HepG2 (cell line): ENCODE results near the gene KIF22. TPM values are rescaled to one million over a fixed set of nuclear protein-coding genes. Genes with fewer than 3 reads are reported as not detected.

ENCODE experiments used
- CAMTA2 ChIP-seq: sonication (generic); formaldehyde crosslinking; IDR thresholded peaks from 2 replicates; pipeline ENCODE4 v1.4.0; 2020; ENCODE audit warnings: mild to moderate bottlenecking, missing genetic modification reagents, borderline replicate concordance
- CENPBD1 ChIP-seq: sonication (generic); formaldehyde crosslinking; IDR thresholded peaks from 2 replicates; pipeline ENCODE4 v1.8.0; 2022; ENCODE audit warnings: missing genetic modification reagents, low read depth, mild to moderate bottlenecking, borderline replicate concordance
- ELF1 ChIP-seq: sonication (generic); formaldehyde crosslinking; IDR thresholded peaks from 2 replicates; pipeline ENCODE4 v1.4.0; 2020; ENCODE audit warnings: missing genetic modification reagents
- IRF1 ChIP-seq: sonication (generic); formaldehyde crosslinking; IDR thresholded peaks from 2 replicates; pipeline ENCODE4 v1.4.0; 2020; ENCODE audit warnings: low read depth, mild to moderate bottlenecking, missing genetic modification reagents
- MEIS1 ChIP-seq: sonication (generic); formaldehyde crosslinking; IDR thresholded peaks from 2 replicates; pipeline ENCODE4 v1.9.0; 2021; ENCODE audit warnings: mild to moderate bottlenecking, missing genetic modification reagents, moderate library complexity, borderline replicate concordance
- MIXL1 ChIP-seq: IDR thresholded peaks from 2 replicates; pipeline ENCODE4 v1.6.1; 2016
- NFE2 ChIP-seq: sonication (generic); formaldehyde crosslinking; IDR thresholded peaks from 2 replicates; pipeline ENCODE4 v1.4.0; 2020; ENCODE audit warnings: missing genetic modification reagents
- NFYC ChIP-seq: IDR thresholded peaks from 2 replicates; pipeline ENCODE4 v1.6.1; 2016; ENCODE audit warnings: missing genetic modification reagents, missing compliant biosample characterization
- SAFB2 ChIP-seq: sonication (generic); formaldehyde crosslinking; IDR thresholded peaks from 2 replicates; pipeline ENCODE4 v1.5.1; 2020; ENCODE audit warnings: missing genetic modification reagents, low read depth, mild to moderate bottlenecking, borderline replicate concordance
- SKI ChIP-seq: fragments of 450-650 bp; IDR thresholded peaks from one replicate; pipeline ENCODE4 v1.6.1; 2018; ENCODE audit warnings: mild to moderate bottlenecking; ENCODE audit not compliant: partially characterized antibody
- ZBTB1 ChIP-seq: sonication (generic); formaldehyde crosslinking; IDR thresholded peaks from 2 replicates; pipeline ENCODE4 v1.4.0; 2020; ENCODE audit warnings: missing genetic modification reagents, borderline replicate concordance
- ZBTB37 ChIP-seq: sonication (generic); formaldehyde crosslinking; IDR thresholded peaks from 2 replicates; pipeline ENCODE4 v1.4.0; 2020; ENCODE audit warnings: mild to moderate bottlenecking, missing genetic modification reagents
- ZNF138 ChIP-seq: sonication (generic); formaldehyde crosslinking; IDR thresholded peaks from 2 replicates; pipeline ENCODE4 v1.5.0; 2020; ENCODE audit warnings: mild to moderate bottlenecking, low read depth, missing genetic modification reagents
- ZNF318 ChIP-seq: sonication (generic); formaldehyde crosslinking; IDR thresholded peaks from 2 replicates; pipeline ENCODE4 v1.4.0; 2020; ENCODE audit warnings: mild to moderate bottlenecking, missing genetic modification reagents
- ZNF570 ChIP-seq: sonication (generic); formaldehyde crosslinking; IDR thresholded peaks from 2 replicates; pipeline ENCODE4 v1.4.0; 2020; ENCODE audit warnings: mild to moderate bottlenecking, missing genetic modification reagents, borderline replicate concordance
- ZNF724P ChIP-seq: sonication (generic); formaldehyde crosslinking; IDR thresholded peaks from 2 replicates; pipeline ENCODE4 v1.8.0; 2022; ENCODE audit warnings: missing genetic modification reagents, borderline replicate concordance
- ZNF772 ChIP-seq: sonication (generic); formaldehyde crosslinking; IDR thresholded peaks from 2 replicates; pipeline ENCODE4 v1.5.0; 2020; ENCODE audit warnings: mild to moderate bottlenecking, missing genetic modification reagents
- ZNF780A ChIP-seq: sonication (generic); formaldehyde crosslinking; IDR thresholded peaks from 2 replicates; pipeline ENCODE4 v1.8.0; 2022; ENCODE audit warnings: mild to moderate bottlenecking, missing genetic modification reagents, moderate library complexity
- polyA plus RNA-seq, 8 experiments: library from polyadenylated mRNA; depleted of rRNA in 3 of 8; stranded (reverse) in 7 of 8; unstranded in 1 of 8; fragments of >200 nt; fragmentation: Illumina TruSeq in 4 of 8; extraction: Trizol in 4 of 8; gene quantifications; 2 replicates each; pipeline versions ENCODE4 v1.2.1 to v1.2.3, GENCODE V29; 2011 to 2016; ENCODE audit warnings: low read depth in 4 of 8, missing spikeins in 1 of 8, mixed read lengths in 1 of 8; ENCODE audit not compliant: insufficient read depth in 1 of 8
- total RNA-seq, 5 experiments: library from RNA; depleted of rRNA; stranded (reverse); fragments of >200 nt; fragmentation: Illumina TruSeq; extraction: Trizol; gene quantifications; 2 replicates each; pipeline ENCODE4 v1.2.3, GENCODE V29; 2016; ENCODE audit warnings: low read depth in 1 of 5

KIF22 gene
- total and polyA plus RNA-seq, 2 of the 13 experiments (the other 11 are each of a cell fraction or from before 2014, with no cell fraction given), result 95.8 to 118 TPM

GRCh38 chr16:29790183-29790948, at the start of gene KIF22 (continued):
- no peak for TF ChIP-seq CENPBD1 (CRISPR knock-in tag)
- TF ChIP-seq NFE2 (CRISPR knock-in tag), result 0 out of 2 replicates have a peak, but pooled peaks have one; percentile 31
- no peak for TF ChIP-seq ZNF724P (CRISPR knock-in tag)
- TF ChIP-seq ZNF138 (CRISPR knock-in tag), result 0 out of 2 replicates have a peak, but pooled peaks have one; percentile 85
- peak; percentile 44; the same call in 1 of the 2 replicates for TF ChIP-seq CAMTA2 (CRISPR knock-in tag)
- 0 out of 2 replicates have a peak, but pooled peaks have one; percentile 74 for TF ChIP-seq MEIS1 (CRISPR knock-in tag)
- no peak for TF ChIP-seq ZBTB1 (CRISPR knock-in tag)
- TF ChIP-seq SAFB2 (CRISPR knock-in tag), result peak; percentile 92; the same call in 1 of the 2 replicates
- 0 out of 2 replicates have a peak, but pooled peaks have one; percentile 58 for TF ChIP-seq ZNF318 (CRISPR knock-in tag)
- peak; percentile 88 for TF ChIP-seq MIXL1 (CRISPR knock-in tag)
- peak; percentile 97 for TF ChIP-seq ZNF772
- no peak for TF ChIP-seq ZBTB37
- 0 out of 2 replicates have a peak, but pooled peaks have one; percentile 38 for TF ChIP-seq ZNF780A (CRISPR knock-in tag)
- TF ChIP-seq SKI, result peak; percentile 86
- TF ChIP-seq ZNF570 (CRISPR knock-in tag), result no peak
- no peak for TF ChIP-seq IRF1
- peak; percentile 82 for TF ChIP-seq ELF1 (CRISPR knock-in tag)
- TF ChIP-seq NFYC (CRISPR knock-in tag), result peak; percentile 96
